ENCODE data around the gene ATXN2. TPM values are rescaled to one million over a fixed set of nuclear protein-coding genes. Genes with fewer than 3 reads are reported as not detected.
"Not testable (repeated sequence)": the region's sequence is repeated elsewhere in the genome, so short reads cannot be mapped to it uniquely, and the experiment has no call there.

The ATXN2 gene
- total RNA-seq, 1 donor from 2014 or later = 66.8 TPM

GRCh38 chr12:111462210-111462769 is 136.8 kb downstream of the ATXN2 start:
- no peak overlapping the region for H3K4me3 Mint-ChIP-seq (ENCODE audit: unreplicated experiment)
- no peak for DNase-seq (ENCODE audit: low spot score)
- H3K27ac Mint-ChIP-seq (ENCODE audit: unreplicated experiment) = peak overlapping the region; percentile 89
- H3K36me3 Mint-ChIP-seq (ENCODE audit: low read depth) = peaks cover 4% of the 10 kb centered on the region
- H3K27me3 Mint-ChIP-seq (ENCODE audit: low read depth) = no peaks in the 10 kb centered on the region
- TF ChIP-seq, protein P1, sequence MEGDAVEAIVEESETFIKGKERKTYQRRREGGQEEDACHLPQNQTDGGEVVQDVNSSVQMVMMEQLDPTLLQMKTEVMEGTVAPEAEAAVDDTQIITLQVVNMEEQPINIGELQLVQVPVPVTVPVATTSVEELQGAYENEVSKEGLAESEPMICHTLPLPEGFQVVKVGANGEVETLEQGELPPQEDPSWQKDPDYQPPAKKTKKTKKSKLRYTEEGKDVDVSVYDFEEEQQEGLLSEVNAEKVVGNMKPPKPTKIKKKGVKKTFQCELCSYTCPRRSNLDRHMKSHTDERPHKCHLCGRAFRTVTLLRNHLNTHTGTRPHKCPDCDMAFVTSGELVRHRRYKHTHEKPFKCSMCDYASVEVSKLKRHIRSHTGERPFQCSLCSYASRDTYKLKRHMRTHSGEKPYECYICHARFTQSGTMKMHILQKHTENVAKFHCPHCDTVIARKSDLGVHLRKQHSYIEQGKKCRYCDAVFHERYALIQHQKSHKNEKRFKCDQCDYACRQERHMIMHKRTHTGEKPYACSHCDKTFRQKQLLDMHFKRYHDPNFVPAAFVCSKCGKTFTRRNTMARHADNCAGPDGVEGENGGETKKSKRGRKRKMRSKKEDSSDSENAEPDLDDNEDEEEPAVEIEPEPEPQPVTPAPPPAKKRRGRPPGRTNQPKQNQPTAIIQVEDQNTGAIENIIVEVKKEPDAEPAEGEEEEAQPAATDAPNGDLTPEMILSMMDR (IDR thresholded peaks at IDR 0.05) = no peak
- no peaks in the 10 kb centered on the region for H3K9me3 Mint-ChIP-seq (ENCODE audit: low read depth)
- peaks cover 21% of the 10 kb centered on the region for H3K4me1 Mint-ChIP-seq (ENCODE audit: low read depth)

DNA sequence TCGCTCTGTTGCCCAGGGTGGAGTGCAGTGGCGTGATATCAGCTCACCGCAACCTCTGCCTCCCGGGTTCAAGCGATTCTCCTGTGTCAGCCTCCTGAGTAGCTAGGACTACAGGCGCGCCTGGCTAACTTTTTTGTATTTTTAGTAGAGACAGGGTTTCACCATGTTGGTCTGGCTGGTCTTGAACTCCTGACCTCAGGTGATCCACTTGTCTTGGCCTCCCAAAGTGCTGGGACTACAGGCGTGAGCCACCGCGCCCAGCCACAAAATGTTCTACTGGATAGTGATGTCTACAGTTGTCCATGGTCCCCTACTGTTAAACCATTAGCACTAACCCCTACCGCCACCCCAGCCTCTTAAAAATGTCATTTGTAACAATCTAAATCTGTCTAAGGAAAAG is 139.0 kb downstream of the ATXN2 start:
- DNase-seq (ENCODE audit: low spot score); H3K27ac Mint-ChIP-seq (ENCODE audit: unreplicated experiment); H3K27me3 Mint-ChIP-seq (ENCODE audit: low read depth); H3K9me3 Mint-ChIP-seq (ENCODE audit: low read depth); H3K36me3 Mint-ChIP-seq (ENCODE audit: low read depth); H3K4me3 Mint-ChIP-seq (ENCODE audit: unreplicated experiment): not testable (repeated sequence)
- H3K4me1 Mint-ChIP-seq (ENCODE audit: low read depth) = peaks cover 32% of the 10 kb centered on the region

DNA sequence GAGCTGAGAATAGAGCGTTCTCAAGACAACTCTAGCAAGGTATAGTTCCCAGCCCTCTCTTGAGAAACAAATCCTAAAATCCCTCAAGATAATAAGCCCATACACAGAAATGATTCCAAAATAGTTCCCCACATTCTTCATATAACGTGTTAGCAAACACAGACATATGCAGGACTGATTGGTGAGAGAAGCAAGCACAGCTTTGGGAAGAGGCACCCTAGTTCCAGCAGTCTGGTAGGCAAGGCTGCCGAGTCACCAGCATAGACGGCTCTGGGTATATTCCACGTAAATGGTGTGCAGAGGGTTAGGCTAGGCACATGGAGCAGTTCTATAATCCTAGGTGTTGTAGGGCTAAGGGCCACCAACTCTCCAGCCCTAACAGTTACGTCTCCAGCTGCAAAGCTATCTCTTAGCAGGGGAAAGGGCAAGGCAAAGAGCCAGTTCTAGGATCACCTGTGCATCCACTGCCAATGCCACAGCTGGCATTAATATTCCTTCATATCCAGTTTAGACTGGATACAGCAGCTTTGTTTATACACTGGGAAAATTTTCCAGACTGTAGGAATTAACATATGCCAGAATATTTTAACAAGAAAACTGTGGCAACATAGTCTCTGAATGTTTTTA is 140.5 kb downstream of the ATXN2 start:
- Mint-ChIP-seq H3K27me3 (ENCODE audit: low read depth) (no peaks in the 10 kb centered on the region), H3K36me3 (ENCODE audit: low read depth) (peaks cover 9% of the 10 kb centered on the region), H3K4me3 (ENCODE audit: unreplicated experiment) (no peak overlapping the region), H3K4me1 (ENCODE audit: low read depth) (peaks cover 41% of the 10 kb centered on the region), H3K27ac (ENCODE audit: unreplicated experiment) (no peak overlapping the region), H3K9me3 (ENCODE audit: low read depth) (no peaks in the 10 kb centered on the region)
- TF ChIP-seq, protein P1 (IDR thresholded peaks at IDR 0.05) = no peak
- no peak for DNase-seq (ENCODE audit: low spot score)

- H3K9me3 Mint-ChIP-seq (ENCODE audit: low read depth) = no peaks in the 10 kb centered on the region
- H3K36me3 Mint-ChIP-seq (ENCODE audit: low read depth) = peaks cover 9% of the 10 kb centered on the region
- peaks cover 40% of the 10 kb centered on the region for H3K4me1 Mint-ChIP-seq (ENCODE audit: low read depth)
- TF ChIP-seq, protein P1 (IDR thresholded peaks at IDR 0.05) = no peak
- no peak overlapping the region for H3K27ac Mint-ChIP-seq (ENCODE audit: unreplicated experiment)
- no peak for DNase-seq (ENCODE audit: low spot score)
- H3K4me3 Mint-ChIP-seq (ENCODE audit: unreplicated experiment) = no peak overlapping the region
- no peaks in the 10 kb centered on the region for H3K27me3 Mint-ChIP-seq (ENCODE audit: low read depth)
Measured at GRCh38 chr12:111457577-111457976, 141.5 kb downstream of the ATXN2 start.

DNA sequence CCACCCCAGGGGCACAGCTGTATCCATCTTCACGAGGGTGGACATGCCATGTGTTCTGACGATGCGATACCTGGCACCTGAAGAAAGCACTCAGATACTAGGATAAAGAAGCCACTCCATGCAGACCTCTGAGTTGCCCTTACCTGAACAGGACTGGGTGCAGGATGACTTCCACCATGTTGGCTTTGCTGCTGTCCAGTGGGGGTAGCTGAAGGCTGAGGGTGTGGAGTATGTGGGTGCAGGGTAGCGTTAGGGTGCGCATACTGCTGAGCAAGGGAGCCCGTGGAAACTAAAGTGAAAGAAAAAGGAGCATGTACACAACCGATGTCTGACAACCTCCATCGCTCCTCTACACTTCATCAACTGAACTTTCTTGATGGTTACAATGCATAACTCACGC is 142.0 kb downstream of the ATXN2 start:
- DNase-seq (ENCODE audit: low spot score) = no peak
- no peaks in the 10 kb centered on the region for H3K9me3 Mint-ChIP-seq (ENCODE audit: low read depth)
- peaks cover 9% of the 10 kb centered on the region for H3K36me3 Mint-ChIP-seq (ENCODE audit: low read depth)
- H3K4me1 Mint-ChIP-seq (ENCODE audit: low read depth) = peaks cover 35% of the 10 kb centered on the region
- no peak overlapping the region for H3K4me3 Mint-ChIP-seq (ENCODE audit: unreplicated experiment)
- no peaks in the 10 kb centered on the region for H3K27me3 Mint-ChIP-seq (ENCODE audit: low read depth)
- TF ChIP-seq, protein P1 (IDR thresholded peaks at IDR 0.05) = no peak
- no peak overlapping the region for H3K27ac Mint-ChIP-seq (ENCODE audit: unreplicated experiment)

Measured in chondrocyte (in vitro differentiated cells).